Fibroblast of lung (primary cell): ENCODE data around the gene XYLT1.

Experiments
- CTCF ChIP-seq, 2 donors: IDR thresholded peaks in 1 of 2; conservative IDR thresholded peaks in 1 of 2; 1 replicate in 1 of 2; 2 replicates in 1 of 2; pipeline ENCODE4 v1.5.1; 2011 to 2012; ENCODE audit warnings: low read length in 2 of 2, control low read depth in 1 of 2, inconsistent platforms in 1 of 2, low read depth in 1 of 2, mild to moderate bottlenecking in 1 of 2
- EZH2 ChIP-seq: IDR thresholded peaks from 2 replicates; pipeline ENCODE4 v1.5.1; 2012; ENCODE audit warnings: low read length, control low read depth, mild to moderate bottlenecking; ENCODE audit errors: missing control alignments

- TF ChIP-seq CTCF (conservative IDR thresholded peaks at IDR 0.05 in 1 of 2, IDR thresholded peaks at IDR 0.05 in 1 of 2; ENCODE audit: low read depth in 1 of 2, low read length in 2 of 2) = no peak
- TF ChIP-seq EZH2 = no peak
These were observed 136.7 kb downstream of the XYLT1 start for GRCh38 chr16:17334096-17334495.
